ENCODE data around the gene RPGR. TPM values are rescaled to one million over a fixed set of nuclear protein-coding genes. Genes with fewer than 3 reads are reported as not detected.

Gene RPGR
- total and polyA plus RNA-seq, 9 of the 15 experiments (the other 6 are each of a cell fraction or from before 2014, with no cell fraction given): 2.1 to 7.9 (median 5.7) TPM

DNA sequence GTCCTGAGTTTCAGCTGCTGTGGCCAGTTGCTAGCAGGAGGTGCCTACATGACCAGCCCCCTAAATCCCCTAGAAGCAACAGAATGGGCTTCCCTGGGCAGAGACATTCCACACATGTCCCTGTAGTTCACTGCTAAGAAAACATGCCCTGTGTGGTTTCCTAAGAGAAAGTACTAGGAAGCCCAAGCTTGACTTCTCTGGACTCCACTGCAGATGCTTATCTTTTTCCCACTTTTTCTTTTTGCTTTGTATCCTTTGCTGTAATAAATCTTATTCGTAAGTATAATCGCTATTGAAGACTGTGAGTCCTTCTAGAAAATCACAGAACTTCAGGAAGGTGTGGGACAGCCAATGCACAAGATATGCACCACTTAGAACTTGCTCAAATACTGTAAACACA lies 15.6 kb downstream of the RPGR start (continued):
- TF ChIP-seq SMARCA5 (IDR thresholded peaks at IDR 0.05): no peak
- TF ChIP-seq, protein P1, sequence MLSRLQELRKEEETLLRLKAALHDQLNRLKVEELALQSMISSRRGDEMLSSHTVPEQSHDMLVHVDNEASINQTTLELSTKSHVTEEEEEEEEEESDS (CRISPR knock-in tag; IDR thresholded peaks at IDR 0.05): no peak
- no peak for TF ChIP-seq GTF2E2 (tag; IDR thresholded peaks at IDR 0.05)

DNA sequence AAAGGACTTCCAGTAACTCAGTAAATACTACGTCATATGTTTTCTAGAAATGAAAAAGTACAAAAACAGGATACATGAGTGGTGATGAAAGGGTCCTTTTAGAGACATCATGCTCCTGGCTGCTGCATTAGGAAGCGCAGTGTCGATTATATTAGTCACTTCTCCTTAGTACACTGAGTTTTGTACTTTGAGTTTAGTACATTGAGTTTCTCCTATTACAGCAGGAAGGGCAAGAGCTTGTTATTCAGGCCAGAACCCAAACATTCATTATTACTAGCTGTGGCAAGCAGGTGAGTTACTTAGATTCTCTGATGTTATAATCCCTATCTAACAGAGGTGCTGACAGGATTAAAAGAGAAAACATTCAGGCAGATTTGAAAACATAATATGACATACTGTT lies 21.3 kb downstream of the RPGR start:
- Histone ChIP-seq H3K4me2 (ENCODE audit: insufficient read depth, low read length) (no peak overlapping the region), H3K27ac (ENCODE audit: extremely low read depth, low read depth, low read length) (no peak overlapping the region), H4K20me1 (replicated peaks; ENCODE audit: control insufficient read depth, insufficient read depth, low read length) (no peaks in the 10 kb centered on the region), H3K27me3 (ENCODE audit: control insufficient read depth in 2 of 2, insufficient read depth in 2 of 2, low read length in 2 of 2) (no peaks in the 10 kb centered on the region), H3K9me1 (ENCODE audit: control insufficient read depth, insufficient read depth, low read length) (no peaks in the 10 kb centered on the region), H3K79me2 (ENCODE audit: control insufficient read depth, insufficient read depth, low read length) (no peaks in the 10 kb centered on the region), H2AFZ (ENCODE audit: low read depth, low read length) (no peak overlapping the region), H3K4me1 (replicated peaks in 1 of 2; ENCODE audit: control insufficient read depth in 2 of 2, insufficient read depth in 2 of 2, low read length in 2 of 2) (no peaks in the 10 kb centered on the region), H3K4me3 (no peak overlapping the region), H3K9me3 (replicated peaks; ENCODE audit: control insufficient read depth, insufficient read depth, low read depth, low read length) (no peaks in the 10 kb centered on the region), H3K36me3 (ENCODE audit: control insufficient read depth, insufficient read depth, low read length) (no peaks in the 10 kb centered on the region), H3K9ac (ENCODE audit: insufficient read depth in 1 of 2, low read depth in 2 of 2, low read length in 2 of 2) (no peak overlapping the region)
- in situ Hi-C loops (cut with MboI): no loop called here
- CTCF ChIA-PET (ENCODE audit: low intra/inter-chr PET ratio): no interaction called here
- FAIRE-seq (no peak), DNase-seq (ENCODE audit: extremely low read depth in 1 of 4, low spot score in 3 of 4) (no peak), ATAC-seq (no peak)
- POLR2A ChIA-PET: interaction anchor here (0.9 kb wide), 1 partner anchor 12 kb away, joined by 3 read pairs; no protein-coding TSS in a partner anchor
- 70% methylated on average over 3 of the region's 3 CpGs for WGBS (ENCODE audit: insufficient coverage, low coverage, missing lambda C conversion rate)
- no peak for TF ChIP-seq PRPF4 (IDR thresholded peaks at IDR 0.05; ENCODE audit: insufficient read depth, low read depth, low read length, poor library complexity, severe bottlenecking)
- no peak for TF ChIP-seq XRCC5 (IDR thresholded peaks at IDR 0.05; ENCODE audit: low read depth, low read length)
- intact Hi-C loops (cut with micrococcal nuclease): no loop called here
- BruUV-seq (replicated peaks): no TSS peak
